Activated gamma-delta T cell treated with Interleukin-2 at 50 U/mL for 16 hours (primary cell): ENCODE results near the gene RPS6KA4.
"Not testable (repeated sequence)": the region's sequence is repeated elsewhere in the genome, so short reads cannot be mapped to it uniquely, and the experiment has no call there.

Experiments used
- DNase-seq: peaks from one replicate; pipeline ENCODE4 v3.0.0-alpha.2; 2020

RPS6KA4 gene

DNA sequence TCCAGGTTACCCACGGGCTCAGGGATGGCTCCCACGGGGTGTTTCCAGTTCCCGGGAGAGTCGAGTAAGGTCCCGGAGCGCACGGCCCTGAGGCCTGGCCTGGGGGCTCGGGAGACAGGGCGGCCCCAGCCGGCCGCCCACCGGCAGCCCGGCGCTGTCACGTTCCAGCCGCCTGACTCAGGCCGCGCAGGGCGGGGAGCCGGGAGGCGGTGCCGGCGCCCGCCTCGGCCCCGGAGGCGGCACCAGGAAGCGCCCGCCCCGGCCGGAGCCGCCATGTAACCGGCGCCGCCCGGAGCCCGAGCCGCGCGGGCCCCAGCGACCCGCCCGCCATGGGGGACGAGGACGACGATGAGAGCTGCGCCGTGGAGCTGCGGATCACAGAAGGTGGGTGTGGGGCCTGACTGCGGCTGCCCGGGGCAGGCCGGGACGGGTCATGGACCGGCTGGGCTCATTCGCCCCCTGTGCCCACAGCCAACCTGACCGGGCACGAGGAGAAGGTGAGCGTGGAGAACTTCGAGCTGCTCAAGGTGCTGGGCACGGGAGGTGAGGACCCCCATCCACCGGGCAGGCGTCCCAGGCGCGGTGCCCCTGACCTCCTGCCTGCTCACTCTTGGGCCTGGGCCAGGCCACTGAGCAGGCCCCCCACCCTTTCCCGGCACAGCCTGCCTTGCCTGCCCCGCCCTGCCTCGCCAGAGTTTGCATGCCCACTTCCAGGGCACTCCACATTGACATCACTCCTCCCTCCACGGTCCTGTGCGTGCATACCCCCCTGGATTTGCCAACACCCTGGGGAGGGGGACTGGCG, at the start of gene RPS6KA4:
Gene RPS6KA4, plus strand, starts transcription at position 256 of the 805 bp plus-strand sequence. Its CDS starts 74 bp downstream, at position 330.
- DNase-seq = peak; percentile 33

DNA sequence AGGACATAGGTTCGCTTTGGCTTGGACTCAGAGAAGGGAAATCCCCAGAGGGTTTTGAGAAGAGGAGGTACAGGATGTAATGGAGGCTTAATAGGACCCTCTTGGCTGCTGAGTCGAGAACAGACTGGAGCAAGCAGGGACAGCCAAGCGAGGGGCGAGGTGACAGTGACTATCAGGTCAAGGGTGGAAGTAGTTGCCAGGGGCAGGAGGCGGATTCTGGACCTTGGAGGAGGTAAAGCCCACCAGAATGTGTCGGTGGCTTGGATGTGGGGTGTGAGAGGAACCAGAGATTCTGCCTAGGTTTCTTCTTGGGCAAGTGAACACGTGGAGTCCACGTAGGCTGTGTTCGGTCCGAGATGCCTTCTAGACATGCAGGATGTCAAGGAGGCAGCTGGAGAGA, 46.0 kb upstream of the RPS6KA4 start:
- DNase-seq = no peak

DNA sequence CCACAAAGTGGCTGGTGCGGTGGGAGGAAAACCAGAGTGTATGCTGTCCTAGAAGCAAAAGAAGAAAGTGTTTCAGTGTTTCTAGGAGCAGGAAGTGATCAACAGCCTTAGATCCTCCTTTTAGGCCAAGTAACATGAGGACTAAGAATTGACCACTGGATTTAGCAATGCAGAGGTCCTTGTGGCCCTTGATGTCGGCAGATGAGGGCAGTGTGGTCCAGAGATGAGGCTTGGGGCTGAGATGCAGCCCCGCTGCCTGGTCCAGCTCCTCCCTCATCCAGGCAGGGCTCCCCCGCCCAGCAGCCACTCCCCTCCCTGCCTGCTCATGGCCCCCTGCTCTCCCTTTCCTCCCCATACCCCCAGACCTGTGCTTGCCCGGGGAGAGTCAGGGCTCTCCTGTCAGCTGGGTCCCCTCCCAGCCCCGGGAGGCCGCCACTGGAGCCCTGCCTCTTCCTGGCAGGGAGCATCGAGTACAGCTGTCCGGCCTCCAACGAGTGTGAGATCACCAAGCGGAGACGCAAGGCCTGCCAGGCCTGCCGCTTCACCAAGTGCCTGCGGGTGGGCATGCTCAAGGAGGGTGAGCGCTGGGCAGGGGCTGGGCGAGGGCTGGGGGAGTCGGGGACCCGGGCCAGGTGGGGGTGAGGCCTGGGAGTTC, 45.3 kb upstream of the RPS6KA4 start:
- DNase-seq = no peak

DNA sequence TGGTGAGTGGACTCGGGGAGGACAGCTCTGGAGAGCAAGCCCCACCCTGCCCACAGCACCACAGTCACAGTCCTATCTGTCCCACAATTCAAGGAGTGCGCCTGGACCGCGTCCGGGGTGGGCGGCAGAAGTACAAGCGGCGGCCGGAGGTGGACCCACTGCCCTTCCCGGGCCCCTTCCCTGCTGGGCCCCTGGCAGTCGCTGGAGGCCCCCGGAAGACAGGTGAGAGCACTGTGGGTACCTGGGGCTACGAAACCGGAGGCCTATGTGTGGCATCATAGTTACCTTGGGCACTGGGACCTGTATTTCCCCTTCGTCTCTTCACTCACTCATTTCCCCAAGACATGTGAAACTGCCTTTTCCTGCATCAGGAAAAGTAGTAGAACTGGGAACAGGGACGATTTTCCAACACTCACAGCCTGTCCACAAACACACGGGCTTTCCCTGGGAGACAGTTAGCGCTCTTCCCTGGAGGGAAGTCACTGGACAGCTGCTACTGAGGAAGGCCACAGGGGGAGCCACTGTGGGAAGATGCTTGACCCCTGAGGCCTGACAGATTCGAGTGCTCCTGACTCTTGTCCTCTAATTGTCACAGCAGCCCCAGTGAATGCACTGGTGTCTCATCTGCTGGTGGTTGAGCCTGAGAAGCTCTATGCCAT, 44.7 kb upstream of the RPS6KA4 start:
- DNase-seq = no peak

DNA sequence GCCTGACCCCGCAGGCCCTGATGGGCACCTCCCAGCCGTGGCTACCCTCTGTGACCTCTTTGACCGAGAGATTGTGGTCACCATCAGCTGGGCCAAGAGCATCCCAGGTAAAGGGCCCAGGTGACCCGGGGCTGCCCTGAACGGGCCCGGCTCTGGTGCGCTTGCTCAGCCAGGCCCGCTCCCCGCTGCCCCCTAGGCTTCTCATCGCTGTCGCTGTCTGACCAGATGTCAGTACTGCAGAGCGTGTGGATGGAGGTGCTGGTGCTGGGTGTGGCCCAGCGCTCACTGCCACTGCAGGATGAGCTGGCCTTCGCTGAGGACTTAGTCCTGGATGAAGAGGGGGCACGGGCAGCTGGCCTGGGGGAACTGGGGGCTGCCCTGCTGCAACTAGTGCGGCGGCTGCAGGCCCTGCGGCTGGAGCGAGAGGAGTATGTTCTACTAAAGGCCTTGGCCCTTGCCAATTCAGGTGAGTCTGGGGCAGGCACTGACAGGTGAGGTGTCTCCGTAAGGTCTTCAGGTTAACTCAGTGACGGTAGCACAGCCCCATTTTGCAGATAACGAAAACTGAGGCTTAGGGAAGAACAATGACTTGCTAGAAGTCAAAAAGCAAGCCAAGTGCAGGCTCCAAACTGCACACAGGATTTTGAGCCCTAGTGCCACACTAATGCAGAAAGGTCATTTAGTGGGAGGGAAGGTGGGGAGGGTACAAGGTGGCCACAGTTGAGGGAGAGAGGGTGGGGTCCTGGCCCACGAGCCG, 44.0 kb upstream of the RPS6KA4 start:
- DNase-seq = no peak

DNA sequence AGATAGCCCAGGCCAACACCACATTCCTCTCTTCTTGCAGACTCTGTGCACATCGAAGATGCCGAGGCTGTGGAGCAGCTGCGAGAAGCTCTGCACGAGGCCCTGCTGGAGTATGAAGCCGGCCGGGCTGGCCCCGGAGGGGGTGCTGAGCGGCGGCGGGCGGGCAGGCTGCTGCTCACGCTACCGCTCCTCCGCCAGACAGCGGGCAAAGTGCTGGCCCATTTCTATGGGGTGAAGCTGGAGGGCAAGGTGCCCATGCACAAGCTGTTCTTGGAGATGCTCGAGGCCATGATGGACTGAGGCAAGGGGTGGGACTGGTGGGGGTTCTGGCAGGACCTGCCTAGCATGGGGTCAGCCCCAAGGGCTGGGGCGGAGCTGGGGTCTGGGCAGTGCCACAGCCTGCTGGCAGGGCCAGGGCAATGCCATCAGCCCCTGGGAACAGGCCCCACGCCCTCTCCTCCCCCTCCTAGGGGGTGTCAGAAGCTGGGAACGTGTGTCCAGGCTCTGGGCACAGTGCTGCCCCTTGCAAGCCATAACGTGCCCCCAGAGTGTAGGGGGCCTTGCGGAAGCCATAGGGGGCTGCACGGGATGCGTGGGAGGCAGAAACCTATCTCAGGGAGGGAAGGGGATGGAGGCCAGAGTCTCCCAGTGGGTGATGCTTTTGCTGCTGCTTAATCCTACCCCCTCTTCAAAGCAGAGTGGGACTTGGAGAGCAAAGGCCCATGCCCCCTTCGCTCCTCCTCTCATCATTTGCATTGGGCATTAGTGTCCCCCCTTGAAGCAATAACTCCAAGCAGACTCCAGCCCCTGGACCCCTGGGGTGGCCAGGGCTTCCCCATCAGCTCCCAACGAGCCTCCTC, 43.1 kb upstream of the RPS6KA4 start:
- not testable (repeated sequence) for DNase-seq

DNA sequence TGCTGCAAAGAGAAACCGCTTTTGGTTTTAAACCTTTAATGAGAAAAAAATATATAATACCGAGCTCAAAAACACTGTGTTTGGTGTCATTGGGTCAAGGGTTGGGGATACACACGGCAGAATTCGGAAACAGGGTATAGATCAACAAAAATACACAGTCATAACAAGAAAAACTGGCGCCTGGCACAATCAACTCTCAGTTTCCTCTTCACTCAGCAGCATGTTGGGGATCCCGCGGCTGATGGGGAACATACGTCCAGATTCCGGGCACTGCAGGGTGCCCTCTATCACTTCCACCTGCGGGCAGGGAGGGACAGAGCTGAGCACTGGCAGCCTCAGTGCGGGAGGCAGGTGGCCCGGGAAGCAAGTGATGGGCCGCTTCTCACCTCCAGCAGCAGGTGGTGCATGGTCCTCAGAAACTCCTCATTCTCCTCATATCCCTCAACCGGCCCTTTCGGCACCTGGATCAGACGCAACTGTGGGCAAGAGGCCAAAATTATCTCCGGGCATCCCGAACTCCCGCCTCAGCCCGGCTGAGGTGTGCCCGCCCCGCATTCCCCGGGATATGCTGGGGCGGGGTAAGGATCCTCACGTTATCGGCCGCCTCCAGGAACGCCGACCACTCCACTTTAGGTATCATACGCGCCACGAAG, 42.2 kb upstream of the RPS6KA4 start:
- DNase-seq = peak; percentile 34

DNA sequence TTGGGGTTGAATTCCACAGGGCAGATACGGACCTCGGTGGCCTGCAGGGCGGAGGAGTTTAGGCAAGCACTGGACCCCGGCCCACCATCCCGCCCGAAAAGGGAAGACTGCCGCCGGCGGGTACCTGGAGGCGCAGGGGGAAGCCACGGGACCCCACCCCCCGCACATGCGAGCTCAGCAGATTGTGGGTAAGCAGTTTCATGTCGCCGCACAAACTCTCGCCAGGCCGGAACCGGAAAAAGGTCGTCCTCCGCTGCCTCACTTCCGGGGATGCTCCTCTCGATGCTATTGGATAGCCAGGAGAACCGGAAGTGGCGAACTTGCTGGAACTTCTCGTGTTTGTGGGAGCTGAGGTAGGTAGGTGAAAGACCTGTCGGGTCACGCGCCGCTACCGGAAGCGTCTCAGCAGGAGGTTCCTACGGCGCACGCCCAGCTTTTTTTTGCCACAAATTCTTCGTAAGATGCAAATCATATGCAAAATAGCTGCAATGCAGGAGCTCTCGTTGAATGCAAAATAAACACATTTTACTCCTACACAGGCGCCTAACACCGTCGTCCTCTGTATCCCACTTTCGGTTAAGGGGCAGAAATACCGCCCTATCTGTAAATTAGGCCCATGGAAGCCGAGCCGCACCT, 41.5 kb upstream of the RPS6KA4 start, which contains the start of gene TRMT112:
Gene TRMT112, minus strand, starts transcription at position 235 of the 636 bp plus-strand sequence. Its CDS starts 33 bp downstream, at position 202.
- peak; percentile 95 for DNase-seq

DNA sequence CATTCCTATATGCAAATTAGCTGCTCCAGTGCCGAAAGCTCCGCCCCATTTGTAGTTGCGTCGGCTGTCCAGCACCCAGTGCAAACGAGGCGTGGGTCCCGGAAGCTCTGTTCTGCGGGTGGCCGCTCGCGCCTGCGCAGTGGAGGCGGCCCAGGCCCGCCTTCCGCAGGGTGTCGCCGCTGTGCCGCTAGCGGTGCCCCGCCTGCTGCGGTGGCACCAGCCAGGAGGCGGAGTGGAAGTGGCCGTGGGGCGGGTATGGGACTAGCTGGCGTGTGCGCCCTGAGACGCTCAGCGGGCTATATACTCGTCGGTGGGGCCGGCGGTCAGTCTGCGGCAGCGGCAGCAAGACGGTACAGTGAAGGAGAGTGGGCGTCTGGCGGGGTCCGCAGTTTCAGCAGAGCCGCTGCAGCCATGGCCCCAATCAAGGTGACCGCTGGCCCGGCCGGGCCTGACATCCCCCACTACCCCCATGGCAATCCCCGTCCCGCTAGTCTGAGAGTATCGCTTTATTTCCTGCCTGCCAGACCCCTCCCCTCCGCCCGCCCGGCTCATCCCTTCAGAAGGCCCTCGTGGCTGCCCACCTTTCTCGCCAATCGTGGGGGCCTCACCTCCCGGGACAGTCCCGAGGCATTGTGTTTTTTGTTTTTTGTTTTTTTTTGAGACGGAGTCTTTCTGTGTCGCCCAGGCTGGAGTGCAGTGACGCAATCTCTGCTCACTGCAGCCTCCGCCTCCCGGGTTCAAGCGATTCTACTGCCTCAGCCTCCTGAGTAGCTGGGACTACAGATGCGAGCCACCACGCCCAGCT, 40.8 kb upstream of the RPS6KA4 start, which contains the start of gene PRDX5:
Gene PRDX5, plus strand, starts transcription at position 161 of the 805 bp plus-strand sequence. Its CDS starts 95 bp downstream, at position 256.
- DNase-seq = peak; percentile 91

DNA sequence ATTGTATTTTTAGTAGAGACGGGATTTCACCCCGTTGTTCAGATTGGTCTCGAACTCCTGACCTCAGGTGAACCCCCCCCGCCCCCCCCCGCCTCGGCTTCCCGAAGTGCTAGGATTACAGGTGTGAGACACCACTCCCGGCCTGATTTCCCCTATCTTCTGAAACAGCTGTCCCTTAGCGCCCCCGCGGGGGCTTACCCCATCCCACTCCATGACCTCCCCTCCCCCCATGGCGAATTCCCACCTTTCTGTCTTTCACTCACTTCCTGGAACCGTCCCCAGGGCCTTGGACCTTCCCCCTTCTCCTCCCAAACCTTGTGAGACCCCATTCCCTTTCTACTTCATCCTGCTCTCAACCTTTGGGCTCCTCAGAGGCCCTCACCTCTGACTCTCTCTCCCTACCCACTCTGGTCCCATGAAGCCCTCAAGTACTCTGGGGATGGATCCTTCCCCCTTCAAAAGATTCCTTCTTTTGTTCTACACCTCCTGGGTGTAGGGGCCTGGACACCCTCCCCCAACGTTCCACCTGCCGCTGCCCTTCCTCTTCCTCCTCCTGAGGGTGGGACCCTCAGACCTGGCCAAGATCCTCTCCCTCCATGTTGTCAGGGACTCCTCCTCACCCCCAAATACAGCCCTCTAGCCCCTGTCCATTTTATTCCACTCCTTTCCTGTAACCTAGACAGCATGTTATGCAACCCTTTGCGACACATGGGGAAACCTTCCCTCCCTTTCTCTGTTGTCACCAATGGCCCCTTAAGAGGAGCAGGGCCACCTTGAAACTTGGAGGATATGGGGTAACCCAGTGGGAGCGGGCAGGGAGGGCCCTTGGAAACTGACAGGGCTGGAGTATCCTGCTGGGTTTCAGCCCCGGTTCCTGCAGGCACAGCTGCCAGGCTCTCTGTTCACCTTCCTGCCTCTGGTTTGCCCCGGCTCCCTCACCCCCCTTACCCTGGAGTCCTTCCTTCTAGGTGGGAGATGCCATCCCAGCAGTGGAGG, 39.9 kb upstream of the RPS6KA4 start:
- DNase-seq = no peak

DNA sequence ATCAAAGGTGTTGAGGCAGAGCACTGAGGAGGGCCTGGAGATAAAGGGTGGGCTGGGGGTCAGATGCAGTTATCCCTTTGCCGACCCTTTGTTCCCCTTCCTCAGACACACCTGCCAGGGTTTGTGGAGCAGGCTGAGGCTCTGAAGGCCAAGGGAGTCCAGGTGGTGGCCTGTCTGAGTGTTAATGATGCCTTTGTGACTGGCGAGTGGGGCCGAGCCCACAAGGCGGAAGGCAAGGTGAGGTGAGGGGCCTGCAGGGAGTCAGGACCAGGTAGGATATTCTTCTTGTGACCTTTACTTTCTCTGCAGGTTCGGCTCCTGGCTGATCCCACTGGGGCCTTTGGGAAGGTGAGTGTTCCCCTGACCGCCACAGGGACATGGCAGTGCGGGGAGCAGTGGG, 38.4 kb upstream of the RPS6KA4 start:
- DNase-seq = no peak

DNA sequence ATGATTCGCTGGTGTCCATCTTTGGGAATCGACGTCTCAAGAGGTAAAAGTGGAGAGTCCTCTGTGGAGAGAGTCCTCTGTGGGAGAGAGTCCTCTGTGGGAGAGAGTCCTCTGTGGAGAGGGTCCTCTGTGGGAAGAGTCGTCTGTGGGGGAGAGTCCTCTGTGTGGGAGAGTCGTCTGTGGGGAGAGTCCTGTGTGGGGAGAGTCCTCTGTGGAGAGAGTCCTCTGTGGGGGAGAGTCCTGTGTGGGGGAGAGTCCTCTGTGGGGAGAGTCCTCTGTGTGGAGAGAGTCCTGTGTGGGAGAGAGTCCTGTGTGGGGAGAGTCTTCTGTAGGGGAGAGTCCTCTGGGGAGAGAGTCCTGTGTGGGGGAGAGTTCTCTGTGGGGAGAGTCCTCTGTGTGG, 37.9 kb upstream of the RPS6KA4 start:
- no peak for DNase-seq

DNA sequence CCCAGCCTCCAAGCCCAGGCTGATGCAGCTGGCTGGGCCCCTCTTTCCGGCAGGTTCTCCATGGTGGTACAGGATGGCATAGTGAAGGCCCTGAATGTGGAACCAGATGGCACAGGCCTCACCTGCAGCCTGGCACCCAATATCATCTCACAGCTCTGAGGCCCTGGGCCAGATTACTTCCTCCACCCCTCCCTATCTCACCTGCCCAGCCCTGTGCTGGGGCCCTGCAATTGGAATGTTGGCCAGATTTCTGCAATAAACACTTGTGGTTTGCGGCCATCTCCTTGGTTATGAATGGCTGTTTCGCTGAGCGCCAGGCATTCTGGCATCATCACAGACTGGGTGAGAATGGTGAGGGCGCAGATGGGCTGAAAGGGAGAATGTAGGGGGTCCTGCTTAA, 37.4 kb upstream of the RPS6KA4 start:
- no peak for DNase-seq

DNA sequence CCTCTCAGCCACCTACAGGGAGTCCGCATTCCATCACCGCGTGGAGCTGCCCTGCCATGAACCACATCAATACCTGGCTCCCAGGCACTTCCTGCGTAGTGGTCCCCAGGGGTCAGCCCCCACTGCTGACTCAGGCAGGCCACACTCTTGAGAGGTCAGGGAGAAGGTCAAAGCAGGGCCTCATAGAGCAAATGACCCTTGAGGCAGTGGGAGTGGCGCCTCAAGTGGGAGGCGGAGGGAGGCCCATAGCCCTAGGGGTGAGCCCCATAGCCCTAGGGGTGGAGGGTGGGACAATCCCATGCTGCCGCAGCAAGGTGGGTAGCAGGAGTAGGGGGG, 36.1 kb upstream of the RPS6KA4 start:
- no peak for DNase-seq

DNA sequence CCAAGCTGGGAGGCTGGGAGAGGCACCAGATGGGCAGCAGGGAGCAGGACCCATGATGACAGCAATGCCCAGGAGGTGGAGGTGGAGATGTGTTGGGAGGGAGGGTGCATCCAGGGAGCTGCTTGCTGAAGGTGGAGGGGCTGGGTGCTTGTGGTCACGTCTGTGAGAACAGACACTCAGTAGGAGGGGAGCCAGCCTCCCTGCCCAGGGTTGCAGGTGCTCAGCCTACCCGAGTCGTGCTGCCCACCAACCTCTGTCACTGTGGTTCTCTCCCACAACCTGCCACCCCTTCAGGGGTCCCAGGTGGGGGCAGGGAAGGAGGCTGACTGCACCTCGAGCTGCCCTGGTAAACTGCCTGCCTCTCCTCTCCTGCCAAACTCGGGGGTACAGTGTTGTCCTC, 35.6 kb upstream of the RPS6KA4 start:
- no peak for DNase-seq

DNA sequence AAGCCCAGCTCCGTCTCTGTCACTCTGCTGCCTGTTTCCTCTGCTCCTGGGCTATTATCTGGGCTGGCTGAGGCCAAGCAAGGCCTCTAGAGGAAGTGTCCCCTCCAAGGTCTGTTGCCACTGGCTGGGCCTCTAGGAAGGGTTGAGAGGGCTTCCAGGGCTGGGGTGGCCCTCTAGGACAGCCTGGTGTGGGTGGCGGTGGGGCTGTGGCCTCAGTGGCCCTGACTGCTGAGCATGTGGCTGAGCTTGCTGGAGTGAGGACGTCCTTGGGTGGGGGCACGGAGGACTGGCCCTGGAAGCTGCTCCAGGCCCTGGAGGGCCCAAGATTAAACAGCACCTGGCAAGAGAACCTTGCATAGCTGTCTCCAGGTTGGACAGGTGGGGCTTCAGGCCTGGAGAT, 35.0 kb upstream of the RPS6KA4 start:
- not testable (repeated sequence) for DNase-seq

DNA sequence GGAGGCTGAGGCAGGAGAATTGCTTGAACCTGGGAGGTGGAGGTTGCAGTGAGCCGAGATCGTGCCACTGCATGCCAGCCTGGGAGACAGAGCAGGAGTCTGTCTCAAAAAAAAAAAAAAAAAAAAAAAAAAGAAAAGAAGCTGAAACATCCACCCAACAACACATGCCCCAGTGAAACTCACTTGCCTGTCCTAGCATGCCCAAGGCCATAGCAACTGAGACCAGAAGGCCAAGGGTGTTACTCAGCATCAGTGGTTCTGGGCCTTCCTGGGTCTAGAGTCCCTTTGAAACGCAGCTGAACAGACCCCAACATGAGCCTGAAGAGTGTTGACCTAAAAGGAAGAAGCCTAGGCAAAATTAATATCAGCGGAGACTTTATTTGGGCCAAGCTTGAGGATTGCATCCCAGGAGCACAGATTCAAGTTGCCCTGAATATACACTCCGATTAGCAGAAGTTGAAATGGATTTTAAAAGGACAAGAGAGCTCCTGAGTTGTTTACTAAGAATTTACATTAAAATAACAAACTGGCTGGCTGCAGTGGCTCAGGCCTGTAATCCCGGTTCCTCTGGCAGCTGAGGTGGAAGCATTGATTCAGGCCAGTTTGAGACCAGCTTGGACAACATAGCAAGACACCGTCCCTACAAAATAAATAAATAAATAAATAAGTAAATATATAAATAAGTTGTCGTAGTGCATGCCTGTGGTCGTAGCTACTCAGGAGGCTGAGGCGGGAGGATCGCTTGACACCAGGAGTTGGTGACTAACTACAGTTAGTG, 34.1 kb upstream of the RPS6KA4 start:
- DNase-seq = no peak

DNA sequence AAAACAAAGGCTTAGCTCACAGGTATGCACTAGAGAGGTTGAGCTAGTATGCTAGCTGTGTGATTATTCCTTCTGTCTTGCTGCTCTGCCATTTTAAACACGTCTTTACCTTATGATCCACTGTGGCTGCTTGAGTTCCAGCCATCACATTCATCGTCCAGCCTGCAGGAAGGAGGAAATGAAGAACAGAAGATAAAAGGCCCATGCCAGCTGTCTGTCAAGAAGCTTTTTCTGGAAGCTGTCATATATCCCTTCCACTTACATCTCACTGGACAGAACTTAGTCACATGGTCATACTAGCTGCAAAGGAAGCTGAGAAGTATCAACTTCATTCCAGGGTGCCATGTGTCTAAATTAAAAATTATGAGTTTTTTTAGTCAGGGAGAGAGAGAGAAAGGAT, 31.6 kb upstream of the RPS6KA4 start:
- no peak for DNase-seq
